ENCODE results near the gene TMEM200A.

The TMEM200A gene

GRCh38 chr6:130425537-130425936 is 59.7 kb downstream of the TMEM200A start:
- H3K9me3 ChIP-seq (ENCODE audit: severe bottlenecking), result no peaks in the 10 kb centered on the region
- TF ChIP-seq CTCF (IDR thresholded peaks at IDR 0.05; ENCODE audit: low read depth, low read length), result no peak
- H3K27me3 ChIP-seq (ENCODE audit: insufficient read depth, low read depth, severe bottlenecking), result no peaks in the 10 kb centered on the region
- H3K36me3 ChIP-seq, result no peaks in the 10 kb centered on the region
- H3K27ac ChIP-seq, result no peak overlapping the region
- DNase-seq, result no peak
- no peak overlapping the region for H3K4me3 ChIP-seq (ENCODE audit: low read depth, low read length)

- no peak for TF ChIP-seq CTCF (IDR thresholded peaks at IDR 0.05; ENCODE audit: low read depth, low read length)
- DNase-seq, result no peak
- no peak overlapping the region for H3K27ac ChIP-seq
- no peak overlapping the region for H3K4me3 ChIP-seq (ENCODE audit: low read depth, low read length)
- H3K27me3 ChIP-seq (ENCODE audit: insufficient read depth, low read depth, severe bottlenecking), result no peaks in the 10 kb centered on the region
- H3K36me3 ChIP-seq, result no peaks in the 10 kb centered on the region
- no peaks in the 10 kb centered on the region for H3K9me3 ChIP-seq (ENCODE audit: severe bottlenecking)
These were observed 60.4 kb downstream of the TMEM200A start for GRCh38 chr6:130426066-130426721.

GRCh38 chr6:130431346-130431852 is 65.6 kb downstream of the TMEM200A start:
- Histone ChIP-seq H3K9me3 (ENCODE audit: severe bottlenecking) (no peaks in the 10 kb centered on the region), H3K27ac (no peak overlapping the region), H3K4me3 (ENCODE audit: low read depth, low read length) (no peak overlapping the region), H3K27me3 (ENCODE audit: insufficient read depth, low read depth, severe bottlenecking) (no peaks in the 10 kb centered on the region), H3K36me3 (no peaks in the 10 kb centered on the region)
- TF ChIP-seq CTCF (IDR thresholded peaks at IDR 0.05; ENCODE audit: low read depth, low read length), result no peak
- DNase-seq, result no peak

- TF ChIP-seq CTCF (IDR thresholded peaks at IDR 0.05; ENCODE audit: low read depth, low read length), result no peak
- no peak for DNase-seq
- Histone ChIP-seq H3K27ac (no peak overlapping the region), H3K4me3 (ENCODE audit: low read depth, low read length) (no peak overlapping the region), H3K36me3 (no peaks in the 10 kb centered on the region), H3K27me3 (ENCODE audit: insufficient read depth, low read depth, severe bottlenecking) (no peaks in the 10 kb centered on the region), H3K9me3 (ENCODE audit: severe bottlenecking) (no peaks in the 10 kb centered on the region)
These were observed 67.0 kb downstream of the TMEM200A start for GRCh38 chr6:130432838-130433237.

GRCh38 chr6:130434174-130434873 is 68.5 kb downstream of the TMEM200A start:
- no peaks in the 10 kb centered on the region for H3K36me3 ChIP-seq
- no peak for TF ChIP-seq CTCF (IDR thresholded peaks at IDR 0.05; ENCODE audit: low read depth, low read length)
- H3K27me3 ChIP-seq (ENCODE audit: insufficient read depth, low read depth, severe bottlenecking), result no peaks in the 10 kb centered on the region
- H3K27ac ChIP-seq, result peak overlapping the region; percentile 31
- H3K4me3 ChIP-seq (ENCODE audit: low read depth, low read length), result no peak overlapping the region
- DNase-seq, result peak; percentile 18
- H3K9me3 ChIP-seq (ENCODE audit: severe bottlenecking), result no peaks in the 10 kb centered on the region

Data from WERI-Rb-1 (cell line).